ENCODE measurements around the gene ADGRE3. TPM values are rescaled to one million over a fixed set of nuclear protein-coding genes. Genes with fewer than 3 reads are reported as not detected.
"Not testable (repeated sequence)": the region's sequence is repeated elsewhere in the genome, so short reads cannot be mapped to it uniquely, and the experiment has no call there.

The ADGRE3 gene
- total and polyA plus RNA-seq, 2 of the 8 experiments (the other 6 are each of a cell fraction or from before 2014, with no cell fraction given) = not detected

DNA sequence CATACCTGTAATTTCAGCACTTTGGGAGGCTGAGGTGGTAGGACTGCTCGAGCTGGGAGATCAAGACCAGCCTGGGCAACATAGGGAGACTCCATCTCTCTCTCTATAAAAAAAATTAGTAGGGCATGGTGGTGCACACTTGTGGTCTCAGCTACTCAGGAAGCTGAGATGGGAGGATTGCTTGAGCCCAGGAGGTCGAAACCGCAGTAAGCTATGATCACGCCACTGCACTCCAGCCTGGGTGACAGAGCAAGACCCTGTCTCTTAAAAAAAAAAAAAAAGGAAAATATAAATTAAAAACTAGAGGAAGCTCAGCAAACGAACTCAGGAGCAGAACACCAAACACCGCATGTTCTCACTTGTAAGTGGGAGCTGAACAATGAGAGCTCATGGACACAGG, 50.2 kb downstream of the ADGRE3 start:
- H2BK15ac ChIP-seq (ENCODE audit: low read length); H3K79me2 ChIP-seq (ENCODE audit: control insufficient read depth in 1 of 2, insufficient read depth in 2 of 2, low read length in 2 of 2); H2AK5ac ChIP-seq (ENCODE audit: low read depth, low read length); H4K20me1 ChIP-seq (replicated peaks in 1 of 2; ENCODE audit: control insufficient read depth in 1 of 2, insufficient read depth in 2 of 2, low read length in 2 of 2); H3K36me3 ChIP-seq (ENCODE audit: control insufficient read depth in 2 of 4, insufficient read depth in 4 of 4, low read length in 3 of 4); H2BK5ac ChIP-seq (ENCODE audit: low read depth, low read length); H4K5ac ChIP-seq (ENCODE audit: insufficient read length, low read depth, low read length); H3K56ac ChIP-seq (replicated peaks; ENCODE audit: insufficient read length, low read depth, low read length); H3K18ac ChIP-seq (ENCODE audit: extremely low read depth, low read length); DNase-seq (ENCODE audit: low read depth in 1 of 2, low spot score in 2 of 2); H4K8ac ChIP-seq (ENCODE audit: extremely low read depth, insufficient read depth, low read length); H3K27me3 ChIP-seq (replicated peaks in 1 of 4; ENCODE audit: control insufficient read depth in 3 of 4, extremely low read depth in 1 of 4, insufficient read depth in 3 of 4, low read length in 3 of 4); H3K9ac ChIP-seq (replicated peaks in 1 of 4; ENCODE audit: extremely low read depth in 1 of 4, low read depth in 3 of 4, low read length in 3 of 4); POLR2A ChIA-PET (ENCODE audit: partially characterized antibody); H3K4me1 ChIP-seq (replicated peaks in 1 of 4; ENCODE audit: control insufficient read depth in 3 of 4, insufficient read depth in 4 of 4, low read length in 3 of 4); H2BK12ac ChIP-seq (ENCODE audit: low read depth, low read length); H2BK120ac ChIP-seq (replicated peaks; ENCODE audit: low read depth, low read length); H3K4me2 ChIP-seq (ENCODE audit: insufficient read depth in 1 of 2, low read depth in 2 of 2, low read length in 2 of 2); H3K79me1 ChIP-seq (ENCODE audit: low read depth, low read length); H2BK20ac ChIP-seq (ENCODE audit: low read length); H3K23ac ChIP-seq (ENCODE audit: insufficient read length); H3K23me2 ChIP-seq (ENCODE audit: low read depth, low read length); H4K91ac ChIP-seq (replicated peaks; ENCODE audit: insufficient read length, low read length); H3K4ac ChIP-seq (replicated peaks; ENCODE audit: insufficient read length, low read depth, low read length); H3K14ac ChIP-seq (ENCODE audit: insufficient read length); H3K27ac ChIP-seq (ENCODE audit: low read depth, low read length); H2AFZ ChIP-seq (ENCODE audit: low read length); FAIRE-seq; H3K4me3 ChIP-seq (ENCODE audit: extremely low read depth in 1 of 4, insufficient read depth in 2 of 4, low read depth in 3 of 4, low read length in 4 of 4): not testable (repeated sequence)
- CTCF ChIA-PET (ENCODE audit: partially characterized antibody) = interaction anchor here (0.6 kb wide), 1 partner anchor 28 kb away, joined by 4 read pairs; no protein-coding TSS in a partner anchor
- WGBS, 2 experiments (ENCODE audit: extremely low coverage in 1 of 2, insufficient coverage in 1 of 2, insufficient read length in 1 of 2, insufficient replicate concordance in 2 of 2, low coverage in 1 of 2, low lambda C conversion rate in 2 of 2, missing lambda C conversion rate in 1 of 2) = 89% methylated on average over 6 of the region's 6 CpGs; no CpG with 5 or more reads in 1 of the 2 experiments
- peaks cover 26 to 38% of the 10 kb centered on the region in 2 experiments for H3K9me3 ChIP-seq (ENCODE audit: insufficient read depth in 2 of 2, low read depth in 1 of 2, low read length in 1 of 2)
